ENCODE measurements around the gene CMTM2.

Gene CMTM2

GRCh38 chr16:66578651-66579531, at the start of gene CMTM2:
TSS of gene CMTM2 (plus strand) at chr16:66579463. CDS start at chr16:66579608, 145 bp downstream.
- DNase-seq: no peak

- DNase-seq: no peak
These were observed 49.8 kb upstream of the CMTM2 start for GRCh38 chr16:66529475-66529874.

- DNase-seq: no peak
These were observed 44.9 kb upstream of the CMTM2 start for GRCh38 chr16:66534376-66534799.

- no peak for DNase-seq
These were observed 42.7 kb upstream of the CMTM2 start for GRCh38 chr16:66536525-66536924.

DNA sequence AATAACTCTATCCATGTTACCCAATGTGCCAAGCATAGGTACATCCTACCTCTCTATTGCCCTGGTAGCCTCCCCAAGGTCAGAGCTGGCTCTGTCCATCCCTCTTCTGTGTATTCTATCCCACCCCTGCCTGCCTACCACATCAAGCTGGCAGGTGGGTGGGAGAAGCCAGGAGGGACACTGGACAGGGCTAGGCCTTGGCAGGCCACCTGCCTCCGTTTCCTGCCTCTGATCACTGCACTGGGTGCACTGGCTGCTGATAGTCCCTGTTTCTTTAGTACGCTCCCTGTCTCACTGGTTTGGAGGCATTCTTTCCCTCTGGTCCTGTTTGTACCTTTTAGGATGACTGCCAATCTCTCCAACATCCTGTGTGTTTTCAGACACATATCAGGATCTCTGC, 42.0 kb upstream of the CMTM2 start:
- no peak for DNase-seq

GRCh38 chr16:66538910-66539309, 40.4 kb upstream of the CMTM2 start:
- no peak for DNase-seq

DNA sequence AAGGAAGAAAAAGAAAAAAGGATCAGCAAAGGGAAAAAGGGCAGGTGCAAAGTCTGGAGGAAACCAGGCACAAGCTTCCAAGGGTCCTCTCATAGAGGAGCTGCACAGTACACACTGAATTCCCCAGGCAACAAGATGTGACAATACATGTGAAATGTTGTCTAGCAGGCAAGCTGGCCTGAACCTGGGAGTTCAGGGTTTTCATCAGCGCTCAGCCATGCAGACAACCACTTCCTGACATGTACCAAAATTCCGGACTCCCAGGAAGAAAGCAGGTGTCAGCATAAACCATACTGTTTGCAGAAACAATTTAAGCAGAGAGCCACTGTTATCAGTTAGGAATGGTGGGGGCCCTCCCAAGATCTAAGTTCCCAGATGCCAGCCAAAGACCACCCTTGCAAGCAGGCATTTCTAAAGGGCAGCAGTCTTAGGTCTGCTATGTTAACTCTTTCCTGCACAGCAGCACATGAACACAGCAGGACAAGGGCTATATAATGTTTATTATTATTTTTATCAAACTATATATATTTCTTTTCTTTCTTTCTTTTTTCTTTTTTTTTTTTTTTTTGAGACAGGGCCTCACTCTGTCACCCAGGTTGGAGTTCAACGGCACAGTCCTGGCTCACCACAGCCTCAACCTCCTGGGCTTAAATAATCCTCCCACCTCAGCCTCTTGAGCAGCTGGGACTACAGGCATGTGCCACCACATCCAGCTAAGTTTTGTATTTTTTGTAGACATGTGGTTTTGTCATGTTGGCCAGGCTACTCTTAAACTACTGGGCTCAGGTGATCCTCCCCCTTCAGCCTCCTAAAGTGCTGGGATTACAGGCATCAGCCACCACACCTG, 39.4 kb upstream of the CMTM2 start:
- DNase-seq: no peak

DNA sequence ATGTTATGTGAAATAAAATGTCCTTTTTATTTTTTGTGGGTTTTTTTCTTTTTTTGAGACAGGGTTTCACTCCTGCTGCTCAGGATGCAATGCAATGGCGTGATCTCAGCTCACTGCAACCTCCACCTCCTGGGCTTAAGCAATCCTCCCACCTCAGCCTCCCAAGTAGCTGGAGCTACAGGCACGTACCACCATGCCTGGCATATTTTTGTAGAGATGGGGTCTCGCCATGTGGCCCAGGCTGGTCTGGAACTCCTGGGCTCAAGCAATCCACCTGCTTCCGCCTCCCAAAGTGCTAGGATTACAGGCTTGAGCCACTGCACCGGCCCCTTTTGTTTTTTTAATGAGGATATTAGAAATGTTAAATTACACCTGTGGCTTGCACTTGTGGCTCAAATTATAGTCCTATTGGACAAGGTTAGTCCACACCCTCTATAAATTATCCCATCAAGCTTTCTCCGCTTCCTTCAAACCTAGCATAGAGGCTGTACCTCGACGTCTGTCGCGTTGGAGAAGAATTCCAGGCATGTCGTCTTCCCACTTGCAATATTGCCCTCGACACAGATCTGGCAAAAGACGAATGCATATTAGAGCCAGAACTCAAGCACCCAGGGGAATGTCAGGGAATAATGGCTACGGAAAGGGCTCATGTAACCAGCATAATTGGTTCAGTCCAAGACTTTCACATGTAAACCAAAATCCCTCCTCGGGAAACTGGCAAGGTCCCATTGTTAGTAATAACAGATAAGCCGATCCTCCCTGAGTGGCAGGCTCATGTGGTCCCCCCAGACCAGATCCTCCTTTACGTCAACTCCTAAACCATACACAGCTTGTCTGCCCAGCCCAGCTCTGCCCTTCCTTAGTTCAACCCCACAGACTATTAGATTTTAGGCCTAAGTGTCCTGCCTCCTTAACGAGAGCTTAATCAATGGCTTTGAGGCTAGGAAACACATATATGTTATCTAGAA, 37.6 kb upstream of the CMTM2 start:
- no peak for DNase-seq

GRCh38 chr16:66542396-66542795, 36.9 kb upstream of the CMTM2 start:
- no peak for DNase-seq

- no peak for DNase-seq
These were observed 35.7 kb upstream of the CMTM2 start for GRCh38 chr16:66543541-66543940.

DNA sequence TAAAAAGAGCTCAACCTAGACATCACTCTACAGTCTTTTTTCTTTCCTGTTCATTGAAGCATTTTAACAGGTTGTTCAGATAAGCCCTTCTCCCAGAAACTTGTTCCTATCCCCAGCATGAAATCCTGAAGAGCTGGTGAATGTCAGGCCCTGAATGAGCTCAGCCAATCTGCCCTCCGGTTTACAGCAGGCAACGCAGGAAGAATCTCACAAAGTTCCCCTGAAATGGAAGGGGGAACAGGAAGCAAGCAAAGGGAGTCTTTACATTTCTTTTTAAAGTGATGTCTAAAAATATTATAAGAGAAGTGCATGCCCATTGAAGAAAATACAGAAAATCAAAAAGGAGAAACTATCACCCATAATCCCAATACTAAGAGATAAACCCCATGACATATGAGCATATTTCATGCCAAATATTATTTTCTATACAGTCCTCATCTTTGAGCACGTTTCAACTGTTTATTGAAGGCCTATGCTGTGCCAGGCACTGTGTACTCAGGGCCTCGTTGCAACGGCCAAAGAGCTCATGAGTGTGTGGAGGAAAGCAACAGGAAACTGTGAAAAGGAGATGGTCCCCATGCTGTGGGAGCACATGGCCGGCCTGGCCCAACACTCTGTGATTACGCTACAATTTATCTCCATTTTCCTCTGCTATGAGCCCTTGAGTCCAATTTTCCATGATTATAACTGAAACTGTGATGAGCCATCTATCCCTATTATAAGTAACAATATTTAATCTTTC, 35.1 kb upstream of the CMTM2 start:
- no peak for DNase-seq

DNA sequence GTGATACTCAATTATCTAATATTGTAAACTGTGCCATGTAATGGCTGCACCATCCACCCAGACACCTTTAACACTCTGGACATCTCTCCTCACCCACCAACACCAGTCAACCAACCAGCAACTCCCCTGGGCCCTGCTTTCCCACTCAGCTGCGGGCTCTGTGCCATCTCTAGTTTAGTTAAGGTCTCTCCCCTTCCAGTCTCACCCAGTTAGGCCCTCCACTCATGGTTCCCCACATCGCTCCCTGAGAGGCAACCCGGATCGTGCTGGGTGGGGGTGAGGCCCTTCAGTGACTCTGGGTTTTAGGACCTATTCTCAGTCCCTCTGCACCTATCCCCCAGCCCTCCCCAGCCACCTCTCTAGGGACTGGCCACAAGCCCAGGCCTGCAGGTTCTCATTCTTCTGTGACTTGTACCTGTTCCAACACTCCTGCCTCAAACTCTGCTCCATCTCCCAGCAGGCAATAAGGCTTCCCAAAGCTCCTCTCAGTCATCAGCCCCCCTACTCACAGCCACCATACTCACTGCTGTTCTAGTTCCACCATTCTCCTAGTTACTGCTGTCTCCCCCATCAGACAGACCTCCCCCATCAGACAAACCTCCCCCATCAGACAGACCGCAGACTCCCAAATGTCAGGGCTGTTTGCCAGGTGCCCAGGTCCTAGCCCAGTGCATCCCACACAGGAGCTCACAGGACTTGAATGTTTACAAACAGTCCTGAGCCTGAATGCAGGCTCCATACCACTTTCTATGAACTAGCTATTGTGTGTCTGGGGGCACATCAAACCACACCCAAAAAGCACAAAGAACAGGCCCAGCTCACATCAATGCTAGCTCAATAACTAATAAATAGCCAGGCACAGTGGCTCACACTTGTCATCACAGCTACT, 31.9 kb upstream of the CMTM2 start:
- DNase-seq: no peak

GRCh38 chr16:66548068-66548467, 31.2 kb upstream of the CMTM2 start:
- DNase-seq: no peak

- no peak for DNase-seq
These were observed 30.4 kb upstream of the CMTM2 start for GRCh38 chr16:66548868-66549267.

DNA sequence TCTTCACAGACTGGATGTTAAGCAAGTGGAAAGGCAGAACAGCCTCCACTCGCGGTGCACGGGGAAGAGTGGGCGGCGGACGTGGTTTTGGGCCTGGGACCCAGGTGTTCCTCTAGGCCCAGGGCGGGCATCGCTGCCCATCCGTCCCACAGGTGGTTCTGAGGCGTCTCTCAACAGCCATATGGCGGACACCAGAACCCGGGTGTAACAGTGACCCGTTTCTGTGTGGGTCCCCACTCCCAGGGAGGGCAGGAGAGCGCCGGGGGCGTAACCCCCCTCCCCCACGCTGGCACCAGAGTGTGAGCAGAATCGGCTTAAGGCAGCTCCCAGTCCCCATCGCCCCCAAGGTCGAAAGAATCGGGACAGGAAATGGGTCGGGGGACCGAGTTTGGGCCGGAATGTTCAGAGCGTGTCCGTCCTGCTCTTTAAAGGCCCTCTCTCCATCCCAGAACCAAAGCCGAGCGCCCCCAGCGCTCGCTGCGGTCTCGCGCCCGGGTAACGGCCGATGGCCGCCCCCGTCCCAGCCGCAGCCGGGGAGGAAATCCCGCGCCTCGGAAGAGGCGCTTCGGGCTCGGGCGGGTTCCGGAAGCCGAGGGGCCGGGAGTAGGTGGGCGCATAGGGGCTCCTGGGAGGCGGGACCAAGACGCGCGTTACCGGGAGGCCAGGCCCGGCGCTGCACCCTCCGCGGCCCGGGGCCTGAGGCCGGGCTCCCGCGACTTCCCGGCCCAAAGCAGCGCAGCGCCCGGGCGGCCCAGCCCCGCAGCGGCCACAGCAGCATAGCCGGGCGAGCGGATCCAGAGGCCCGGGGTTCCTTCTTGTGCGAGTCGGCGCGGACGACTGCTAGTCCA, 29.8 kb upstream of the CMTM2 start, which contains the start of gene TK2:
TK2 (minus strand) TSS at position 839 of the 848 bp plus-strand sequence; CDS start at position 778, 61 bp downstream.
- DNase-seq: peak in 1 of 2 experiments; percentile 34

GRCh38 chr16:66551348-66551759, 27.9 kb upstream of the CMTM2 start:
- peak in 1 of 2 experiments; percentile 13 for DNase-seq

GRCh38 chr16:66551788-66552285, 27.4 kb upstream of the CMTM2 start:
- no peak for DNase-seq

- DNase-seq: peak; percentile 70 to 90
These were observed 26.7 kb upstream of the CMTM2 start, which contains the start of gene CKLF for GRCh38 chr16:66552286-66553177. TSS of gene CKLF (plus strand) at chr16:66552576. CDS start at chr16:66552716, 140 bp downstream.
